ENCODE data around the gene FKBP3.
A peak's percentile ranks its signal among the peaks of the same experiment; 100 is the strongest.
"Not testable (repeated sequence)": the region's sequence is repeated elsewhere in the genome, so short reads cannot be mapped to it uniquely, and the experiment has no call there.

FKBP3 gene
- total RNA-seq: 44.5 to 50.8 reads per million in 2 experiments

GRCh38 chr14:45134051-45134958 is at the start of gene FKBP3:
Gene FKBP3, minus strand, starts transcription at chr14:45134481. Its CDS starts 25 bp downstream, at chr14:45134456.
- peak; percentile 94 for DNase-seq (ENCODE audit: low read depth)

- DNase-seq (ENCODE audit: low read depth): no peak
Measured at GRCh38 chr14:45181806-45182205, 47.5 kb upstream of the FKBP3 start.

- no peak for DNase-seq (ENCODE audit: low read depth)
Measured at GRCh38 chr14:45181329-45181728, 47.0 kb upstream of the FKBP3 start.

- no peak for DNase-seq (ENCODE audit: low read depth)
Measured at GRCh38 chr14:45177076-45177475, 42.8 kb upstream of the FKBP3 start.

GRCh38 chr14:45169906-45170305 is 35.6 kb upstream of the FKBP3 start:
- DNase-seq (ENCODE audit: low read depth): no peak

- no peak for DNase-seq (ENCODE audit: low read depth)
Measured at GRCh38 chr14:45156067-45156466, 21.8 kb upstream of the FKBP3 start.

GRCh38 chr14:45150386-45150890 is 16.2 kb upstream of the FKBP3 start:
- no peak for DNase-seq (ENCODE audit: low read depth)

GRCh38 chr14:45149602-45150001 is 15.3 kb upstream of the FKBP3 start:
- DNase-seq (ENCODE audit: low read depth): no peak

GRCh38 chr14:45145214-45145613 is 10.9 kb upstream of the FKBP3 start:
- DNase-seq (ENCODE audit: low read depth): no peak

GRCh38 chr14:45144658-45145057 is 10.4 kb upstream of the FKBP3 start:
- DNase-seq (ENCODE audit: low read depth): no peak

GRCh38 chr14:45142083-45142482 is 7.8 kb upstream of the FKBP3 start:
- DNase-seq (ENCODE audit: low read depth): not testable (repeated sequence)

GRCh38 chr14:45140661-45141187 is 6.4 kb upstream of the FKBP3 start:
- DNase-seq (ENCODE audit: low read depth): no peak

- DNase-seq (ENCODE audit: low read depth): no peak
Measured at GRCh38 chr14:45136399-45136798, 2.1 kb upstream of the FKBP3 start.

- peak; percentile 83 for DNase-seq (ENCODE audit: low read depth)
Measured at GRCh38 chr14:45135659-45136395, 1.5 kb upstream of the FKBP3 start, which contains the start of gene FANCM. Gene FANCM, plus strand, starts transcription at chr14:45135930. Its CDS starts 102 bp downstream, at chr14:45136032.

GRCh38 chr14:45135156-45135555 is 875 bp upstream of the FKBP3 start:
- DNase-seq (ENCODE audit: low read depth): no peak

- DNase-seq (ENCODE audit: low read depth): no peak
Measured at GRCh38 chr14:45133683-45134050, 614 bp downstream of the FKBP3 start.

- no peak for DNase-seq (ENCODE audit: low read depth)
Measured at GRCh38 chr14:45128963-45129629, 5.2 kb downstream of the FKBP3 start.

GRCh38 chr14:45125754-45126153 is 8.5 kb downstream of the FKBP3 start:
- DNase-seq (ENCODE audit: low read depth): no peak

GRCh38 chr14:45123271-45123670 is 11.0 kb downstream of the FKBP3 start:
- no peak for DNase-seq (ENCODE audit: low read depth)

GRCh38 chr14:45120096-45120495 is 14.2 kb downstream of the FKBP3 start:
- DNase-seq (ENCODE audit: low read depth): no peak

- DNase-seq (ENCODE audit: low read depth): no peak
Measured at GRCh38 chr14:45118594-45118993, 15.7 kb downstream of the FKBP3 start.

GRCh38 chr14:45114327-45114726 is 20.0 kb downstream of the FKBP3 start:
- no peak for DNase-seq (ENCODE audit: low read depth)

All from T follicular helper cell (primary cell).